GM19239 (cell line): Measurements from ENCODE around the gene ASAP2.

ENCODE experiments used
- DNase-seq: peaks from one replicate; pipeline ENCODE4 v3.0.0; 2011; ENCODE audit warnings: low spot score; ENCODE audit not compliant: insufficient read length
- FAIRE-seq: peaks from 2 replicates; lab custom pipeline; 2011; peaks lifted over from hg19 to GRCh38; lab: Jason Lieb, UNC

ASAP2 gene

GRCh38 chr2:9205963-9206948 lies at the start of gene ASAP2:
ASAP2 (plus strand) TSS chr2:9206812; CDS start chr2:9207105, 293 bp downstream.
- DNase-seq, result peak; percentile 81
- peak; percentile 8 for FAIRE-seq

GRCh38 chr2:9158786-9159779 lies 47.5 kb upstream of the ASAP2 start:
- FAIRE-seq, result no peak
- DNase-seq, result no peak

DNA sequence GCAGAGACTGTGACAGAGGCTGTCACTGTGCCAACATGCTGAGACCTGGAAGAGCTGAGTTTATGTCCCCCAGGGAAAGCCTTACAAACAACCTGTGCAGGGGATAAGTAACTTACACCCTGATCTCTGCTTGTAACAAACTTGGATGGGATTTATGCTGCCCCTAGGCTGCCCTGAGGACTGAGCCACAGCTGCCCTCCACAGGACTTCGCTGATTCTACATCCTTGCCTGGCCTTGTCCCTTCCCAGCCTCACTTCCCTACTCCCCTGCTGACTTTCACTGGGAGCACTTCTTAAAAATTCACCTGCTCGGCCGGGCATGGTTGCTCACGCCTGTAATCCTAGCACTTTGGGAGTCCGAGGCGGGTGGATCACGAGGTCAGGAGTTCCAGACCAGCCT lies 45.9 kb upstream of the ASAP2 start:
- DNase-seq (no peak), FAIRE-seq (no peak)

DNA sequence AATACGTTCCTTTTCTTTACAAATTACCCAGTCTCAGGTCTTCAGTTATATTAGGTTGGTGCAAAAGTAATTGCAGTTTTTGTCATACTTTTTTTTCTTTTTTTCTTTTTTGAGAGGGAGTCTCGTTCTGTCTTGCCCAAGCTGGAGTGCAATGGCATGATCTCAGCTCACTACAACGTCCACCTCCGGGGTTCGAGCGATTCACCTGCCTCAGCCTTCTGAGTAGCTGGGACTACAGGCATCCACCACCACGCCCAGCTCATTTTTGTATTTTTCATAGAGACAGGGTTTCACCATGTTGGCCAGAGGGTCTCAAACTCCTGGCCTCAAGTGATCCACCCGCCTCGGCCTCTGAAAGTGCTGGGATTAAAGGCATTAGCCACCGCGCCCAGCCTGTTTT lies 43.8 kb upstream of the ASAP2 start:
- FAIRE-seq, result no peak
- DNase-seq, result no peak

DNA sequence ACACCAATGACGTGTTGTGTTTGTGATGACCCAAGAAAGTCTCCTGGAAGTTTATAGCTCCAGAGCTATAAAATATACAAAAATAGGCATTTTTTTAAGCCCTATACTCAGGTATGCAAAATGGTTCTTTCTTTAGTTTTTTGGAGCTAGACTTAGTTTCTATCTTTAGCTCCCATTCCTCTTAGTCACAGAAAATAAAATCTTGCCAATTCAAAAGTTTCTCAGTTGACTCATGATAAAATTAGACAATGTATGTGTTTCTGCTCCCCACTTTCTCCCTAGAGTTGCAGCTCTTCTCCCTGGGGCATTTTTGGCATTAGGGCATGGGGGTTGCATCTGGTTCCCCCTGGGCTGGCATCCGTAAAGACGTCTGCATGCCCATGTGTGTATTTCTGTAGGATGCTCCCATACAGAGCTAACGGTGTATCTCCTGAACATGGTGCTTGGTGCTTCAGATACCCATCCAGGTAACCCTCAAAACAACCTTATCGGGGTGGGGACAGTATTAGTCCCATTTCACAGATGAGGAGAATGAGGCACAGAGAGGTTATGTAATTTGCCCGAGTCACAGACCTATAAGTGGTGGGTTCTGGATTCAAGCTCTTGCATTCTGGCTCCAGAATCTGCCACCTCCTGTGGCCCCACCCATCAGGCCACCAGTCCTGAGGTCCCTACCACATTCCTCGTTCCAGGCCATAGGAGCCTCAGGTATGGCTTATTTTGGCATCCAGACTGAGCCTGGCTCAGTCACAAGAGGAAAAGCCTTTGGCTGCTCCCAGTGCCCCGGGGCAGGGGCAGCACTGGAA lies 43.1 kb upstream of the ASAP2 start:
- DNase-seq (no peak), FAIRE-seq (no peak)

DNA sequence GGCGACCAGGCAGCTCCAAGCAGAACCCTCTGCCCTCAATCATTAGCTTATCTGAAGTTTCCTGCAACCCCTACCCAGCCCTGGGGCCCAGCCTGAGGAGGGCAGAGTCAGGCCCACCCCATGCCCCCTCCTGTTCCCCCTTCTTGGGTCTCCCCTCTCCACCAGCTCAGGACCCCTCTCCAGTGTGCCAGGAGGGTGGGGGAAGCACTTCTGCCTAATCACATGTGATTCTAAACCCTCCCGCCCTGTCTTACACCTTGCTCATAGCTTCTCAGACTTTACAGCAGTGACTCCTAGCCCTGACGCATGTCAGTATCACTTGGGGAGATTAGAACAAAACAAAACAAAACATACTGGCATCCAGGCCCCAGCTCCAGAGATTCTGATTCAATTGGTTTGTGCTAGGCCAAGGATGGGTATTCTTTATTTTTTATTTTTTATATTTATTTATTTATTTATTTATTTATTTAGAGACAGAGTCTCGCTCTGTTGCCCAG lies 42.5 kb upstream of the ASAP2 start:
- DNase-seq, result no peak
- FAIRE-seq, result no peak

DNA sequence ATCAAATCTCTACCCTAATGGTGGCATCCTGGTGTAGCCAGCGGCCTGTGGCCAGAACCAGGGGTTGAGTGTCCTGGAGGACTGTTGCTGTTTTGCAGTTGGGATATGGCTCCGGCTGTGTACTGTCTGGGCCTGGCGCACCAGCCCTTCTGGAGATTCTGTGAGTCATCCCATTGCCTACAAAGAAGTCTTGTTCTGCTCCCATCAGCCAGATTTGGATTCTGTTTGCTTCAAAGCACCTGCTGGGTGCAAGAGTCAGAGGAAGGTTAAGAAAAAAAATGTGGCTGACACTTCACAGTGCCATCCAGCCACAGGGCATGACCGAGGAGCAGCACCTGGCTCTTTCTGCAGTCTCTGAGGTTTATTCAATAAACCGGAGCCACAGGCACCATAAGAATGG lies 41.0 kb upstream of the ASAP2 start:
- DNase-seq, result no peak
- FAIRE-seq, result no peak

GRCh38 chr2:9166579-9167377 lies 39.8 kb upstream of the ASAP2 start:
- DNase-seq, result no peak
- no peak for FAIRE-seq

DNA sequence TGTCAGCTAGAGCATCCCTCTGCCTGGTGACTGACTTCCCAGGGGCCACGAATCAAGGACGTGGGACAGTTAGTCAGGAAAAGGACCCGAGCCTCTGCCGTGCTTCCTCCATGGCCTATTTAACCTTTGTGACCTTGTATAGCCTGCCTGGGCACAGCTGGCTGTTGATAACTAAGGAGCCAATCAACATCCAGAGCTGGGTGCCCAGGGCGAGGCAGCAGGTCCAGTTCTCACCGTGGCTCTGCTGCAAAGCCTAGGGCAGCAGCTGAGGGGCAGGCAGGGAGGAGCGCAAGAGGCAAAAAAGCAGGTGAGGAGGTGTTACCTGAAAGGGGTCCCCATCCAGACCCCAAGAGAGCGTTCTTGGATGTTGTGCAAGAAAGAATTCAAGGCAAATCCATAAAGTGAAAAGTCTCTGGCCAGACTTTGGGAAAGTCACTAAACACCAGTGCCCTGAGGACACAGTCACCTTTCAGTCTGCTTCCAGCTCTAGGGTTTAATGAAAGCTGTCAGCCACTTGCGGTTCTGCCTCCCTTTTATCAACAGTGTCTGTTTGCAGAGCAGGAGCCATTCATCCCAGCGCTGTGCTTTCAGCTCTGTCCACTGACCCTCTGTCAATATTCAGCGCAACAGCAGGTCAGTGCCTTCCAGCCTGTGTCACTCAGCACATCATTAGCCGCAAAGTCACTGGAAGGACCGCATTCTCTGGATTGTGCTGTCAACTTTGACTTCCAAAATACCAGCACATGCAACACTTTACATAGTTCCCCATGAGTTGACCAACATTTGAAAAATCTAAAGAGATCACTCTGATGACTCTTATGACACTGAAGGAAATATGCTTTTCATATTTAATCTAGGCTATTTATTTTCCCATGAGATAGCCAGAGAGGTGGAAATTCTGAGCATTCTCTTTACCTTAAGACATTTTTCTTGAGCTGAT lies 38.6 kb upstream of the ASAP2 start:
- FAIRE-seq (no peak), DNase-seq (no peak)

GRCh38 chr2:9168821-9169221 lies 37.8 kb upstream of the ASAP2 start:
- no peak for FAIRE-seq
- no peak for DNase-seq

DNA sequence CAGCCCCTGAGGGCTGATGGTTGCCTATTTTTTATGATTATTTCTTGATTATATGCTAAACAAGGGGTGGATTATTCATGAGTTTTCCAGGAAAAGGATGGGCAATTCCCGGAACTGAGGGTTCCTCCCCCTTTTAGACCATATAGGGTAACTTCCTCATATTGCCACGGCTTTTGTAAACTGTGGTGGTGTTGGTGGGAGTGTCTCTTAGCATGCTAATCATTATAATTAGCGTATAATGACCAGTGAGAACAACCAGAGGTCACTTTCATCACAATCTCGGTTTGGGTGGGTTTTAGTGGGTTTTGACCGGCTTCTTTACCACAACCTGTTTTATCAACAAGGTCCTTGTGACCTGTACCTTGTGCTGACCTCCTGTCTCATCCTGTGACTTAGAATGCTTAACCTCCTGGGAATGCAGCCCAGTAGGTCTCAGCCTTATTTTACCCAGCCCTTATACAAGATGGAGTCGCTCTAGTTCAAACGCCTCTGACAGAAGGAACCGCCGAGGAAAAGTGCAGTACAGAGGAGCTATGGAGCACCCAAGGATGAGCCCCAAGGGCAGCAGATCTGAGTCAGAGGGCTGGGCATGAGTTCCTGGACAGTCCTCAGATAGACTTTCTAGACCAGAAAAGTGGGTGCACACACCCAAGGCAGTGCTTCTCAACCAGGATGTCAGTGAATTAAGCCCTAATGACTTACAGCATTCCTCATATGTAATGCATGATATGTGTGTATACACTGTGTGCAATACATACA lies 37.1 kb upstream of the ASAP2 start:
- DNase-seq, result no peak
- no peak for FAIRE-seq

- DNase-seq, result no peak
- FAIRE-seq, result no peak
These were observed 36.0 kb upstream of the ASAP2 start for GRCh38 chr2:9170458-9171130.

GRCh38 chr2:9174771-9175437 lies 31.7 kb upstream of the ASAP2 start:
- FAIRE-seq, result no peak
- no peak for DNase-seq

DNA sequence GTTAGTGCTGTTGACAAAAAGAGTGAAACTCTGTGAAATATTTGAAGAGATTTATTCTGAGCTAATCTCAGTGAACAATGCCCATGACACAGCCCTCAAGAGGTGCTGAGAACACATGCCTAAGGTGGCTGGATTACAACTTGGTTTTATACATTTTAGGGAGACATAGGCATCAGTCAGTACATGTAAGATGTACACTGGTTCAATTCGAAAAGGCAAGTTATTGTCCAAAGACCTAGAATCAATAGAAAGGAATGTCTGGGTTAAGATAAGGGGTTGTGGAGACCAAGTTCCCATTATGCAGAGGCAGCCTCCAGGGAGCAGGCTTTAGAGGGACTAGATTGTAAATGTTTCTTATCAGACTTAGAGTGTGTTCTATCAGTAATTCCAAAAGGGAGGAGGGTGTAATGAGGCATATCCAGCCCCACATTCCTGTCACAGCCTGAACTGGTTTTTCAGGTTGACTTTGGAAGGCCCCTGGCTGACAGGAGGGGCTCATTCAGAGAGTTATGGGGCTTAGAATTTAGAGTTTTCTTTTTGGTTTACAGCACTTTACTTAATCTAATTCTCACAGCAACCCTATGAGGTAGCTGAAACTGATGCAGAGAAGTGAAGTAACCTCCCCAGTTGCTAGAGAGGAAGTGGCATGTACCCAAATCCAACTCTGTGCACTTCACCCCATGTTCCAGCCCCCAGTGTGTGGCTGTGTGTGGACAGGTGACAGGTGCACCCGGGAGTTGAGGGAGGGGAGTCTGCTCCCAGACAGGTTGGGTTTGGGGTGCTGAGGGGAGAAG lies 28.3 kb upstream of the ASAP2 start:
- FAIRE-seq (no peak), DNase-seq (no peak)

GRCh38 chr2:9178904-9179571 lies 27.6 kb upstream of the ASAP2 start:
- no peak for FAIRE-seq

More at GRCh38 chr2:9178904-9179571, 27.6 kb upstream of the ASAP2 start:
- no peak for DNase-seq
